ENCODE data around the gene CACNA1S. TPM values are rescaled to one million over a fixed set of nuclear protein-coding genes. Genes with fewer than 3 reads are reported as not detected.

CACNA1S gene
- total RNA-seq, 2 donors from 2014 or later = not detected

- H3K9me3 ChIP-seq (ENCODE audit: control insufficient read depth, low read length, poor library complexity, severe bottlenecking) = no peaks in the 10 kb centered on the region
- H3K27me3 Mint-ChIP-seq = peaks cover 18% of the 10 kb centered on the region
- DNase-seq = no peak
- peaks cover 6% of the 10 kb centered on the region for H3K36me3 Mint-ChIP-seq (ENCODE audit: low read depth)
- peaks cover 9% of the 10 kb centered on the region for H3K4me1 Mint-ChIP-seq
- ATAC-seq = no peak
- H3K4me3 Mint-ChIP-seq = no peak overlapping the region
- no peak overlapping the region for H3K27ac Mint-ChIP-seq
Observed at GRCh38 chr1:201072149-201072548, 40.1 kb downstream of the CACNA1S start.

GRCh38 chr1:201069636-201070035, 42.6 kb downstream of the CACNA1S start:
- ATAC-seq = no peak
- no peak for DNase-seq
- Mint-ChIP-seq H3K4me1 (peaks cover 9% of the 10 kb centered on the region), H3K36me3 (ENCODE audit: low read depth) (peaks cover 6% of the 10 kb centered on the region), H3K27ac (peak overlapping the region; percentile 16), H3K27me3 (peaks cover 29% of the 10 kb centered on the region), H3K4me3 (no peak overlapping the region)
- H3K9me3 ChIP-seq (ENCODE audit: control insufficient read depth, low read length, poor library complexity, severe bottlenecking) = no peaks in the 10 kb centered on the region

GRCh38 chr1:201068976-201069375, 43.2 kb downstream of the CACNA1S start:
- H3K4me1 Mint-ChIP-seq = peaks cover 9% of the 10 kb centered on the region
- DNase-seq = no peak
- no peak overlapping the region for H3K27ac Mint-ChIP-seq
- H3K36me3 Mint-ChIP-seq (ENCODE audit: low read depth) = peaks cover 8% of the 10 kb centered on the region
- no peaks in the 10 kb centered on the region for H3K9me3 ChIP-seq (ENCODE audit: control insufficient read depth, low read length, poor library complexity, severe bottlenecking)
- ATAC-seq = no peak
- peaks cover 36% of the 10 kb centered on the region for H3K27me3 Mint-ChIP-seq
- H3K4me3 Mint-ChIP-seq = no peak overlapping the region

- H3K36me3 Mint-ChIP-seq (ENCODE audit: low read depth) = peaks cover 8% of the 10 kb centered on the region
- H3K4me1 Mint-ChIP-seq = peaks cover 7% of the 10 kb centered on the region
- no peak overlapping the region for H3K4me3 Mint-ChIP-seq
- H3K9me3 ChIP-seq (ENCODE audit: control insufficient read depth, low read length, poor library complexity, severe bottlenecking) = no peaks in the 10 kb centered on the region
- ATAC-seq (no peak), DNase-seq (no peak)
- H3K27ac Mint-ChIP-seq = no peak overlapping the region
- peaks cover 39% of the 10 kb centered on the region for H3K27me3 Mint-ChIP-seq
Observed at GRCh38 chr1:201066986-201067385, 45.2 kb downstream of the CACNA1S start.

- ATAC-seq = no peak
- Mint-ChIP-seq H3K4me3 (no peak overlapping the region), H3K4me1 (no peaks in the 10 kb centered on the region), H3K27ac (no peak overlapping the region), H3K36me3 (ENCODE audit: low read depth) (peaks cover 8% of the 10 kb centered on the region), H3K27me3 (peaks cover 32% of the 10 kb centered on the region)
- no peak for DNase-seq
- no peaks in the 10 kb centered on the region for H3K9me3 ChIP-seq (ENCODE audit: control insufficient read depth, low read length, poor library complexity, severe bottlenecking)
Observed at GRCh38 chr1:201065686-201066085, 46.5 kb downstream of the CACNA1S start.

GRCh38 chr1:201064806-201065205, 47.4 kb downstream of the CACNA1S start:
- no peaks in the 10 kb centered on the region for H3K9me3 ChIP-seq (ENCODE audit: control insufficient read depth, low read length, poor library complexity, severe bottlenecking)
- H3K4me3 Mint-ChIP-seq = no peak overlapping the region
- DNase-seq (no peak), ATAC-seq (no peak)
- peaks cover 26% of the 10 kb centered on the region for H3K27me3 Mint-ChIP-seq
- no peaks in the 10 kb centered on the region for H3K4me1 Mint-ChIP-seq
- no peak overlapping the region for H3K27ac Mint-ChIP-seq
- H3K36me3 Mint-ChIP-seq (ENCODE audit: low read depth) = peaks cover 8% of the 10 kb centered on the region

GRCh38 chr1:201063145-201063544, 49.1 kb downstream of the CACNA1S start:
- peaks cover 1% of the 10 kb centered on the region for H3K4me1 Mint-ChIP-seq
- H3K27ac Mint-ChIP-seq = no peak overlapping the region
- no peak for DNase-seq
- no peak for ATAC-seq
- H3K36me3 Mint-ChIP-seq (ENCODE audit: low read depth) = peaks cover 6% of the 10 kb centered on the region
- peaks cover 23% of the 10 kb centered on the region for H3K27me3 Mint-ChIP-seq
- no peak overlapping the region for H3K4me3 Mint-ChIP-seq
- H3K9me3 ChIP-seq (ENCODE audit: control insufficient read depth, low read length, poor library complexity, severe bottlenecking) = no peaks in the 10 kb centered on the region

GRCh38 chr1:201062511-201063091, 49.6 kb downstream of the CACNA1S start:
- no peak for ATAC-seq
- no peak overlapping the region for H3K27ac Mint-ChIP-seq
- H3K9me3 ChIP-seq (ENCODE audit: control insufficient read depth, low read length, poor library complexity, severe bottlenecking) = no peaks in the 10 kb centered on the region
- peaks cover 23% of the 10 kb centered on the region for H3K27me3 Mint-ChIP-seq
- no peak for DNase-seq
- peaks cover 5% of the 10 kb centered on the region for H3K36me3 Mint-ChIP-seq (ENCODE audit: low read depth)
- H3K4me3 Mint-ChIP-seq = no peak overlapping the region
- H3K4me1 Mint-ChIP-seq = peaks cover 7% of the 10 kb centered on the region

GRCh38 chr1:201061886-201062285, 50.3 kb downstream of the CACNA1S start:
- H3K4me1 Mint-ChIP-seq = peaks cover 14% of the 10 kb centered on the region
- H3K4me3 Mint-ChIP-seq = no peak overlapping the region
- peaks cover 23% of the 10 kb centered on the region for H3K27me3 Mint-ChIP-seq
- H3K9me3 ChIP-seq (ENCODE audit: control insufficient read depth, low read length, poor library complexity, severe bottlenecking) = no peaks in the 10 kb centered on the region
- no peak overlapping the region for H3K27ac Mint-ChIP-seq
- ATAC-seq (no peak), DNase-seq (no peak)
- H3K36me3 Mint-ChIP-seq (ENCODE audit: low read depth) = peaks cover 2% of the 10 kb centered on the region

GRCh38 chr1:201061049-201061448, 51.2 kb downstream of the CACNA1S start:
- DNase-seq = no peak
- H3K4me3 Mint-ChIP-seq = no peak overlapping the region
- H3K4me1 Mint-ChIP-seq = peaks cover 14% of the 10 kb centered on the region
- H3K36me3 Mint-ChIP-seq (ENCODE audit: low read depth) = peaks cover 2% of the 10 kb centered on the region
- H3K27ac Mint-ChIP-seq = no peak overlapping the region
- ATAC-seq = no peak
- H3K9me3 ChIP-seq (ENCODE audit: control insufficient read depth, low read length, poor library complexity, severe bottlenecking) = no peaks in the 10 kb centered on the region
- peaks cover 16% of the 10 kb centered on the region for H3K27me3 Mint-ChIP-seq

GRCh38 chr1:201060586-201060985, 51.6 kb downstream of the CACNA1S start:
- Mint-ChIP-seq H3K4me1 (peaks cover 14% of the 10 kb centered on the region), H3K36me3 (ENCODE audit: low read depth) (peaks cover 2% of the 10 kb centered on the region), H3K27me3 (peaks cover 16% of the 10 kb centered on the region), H3K27ac (no peak overlapping the region), H3K4me3 (no peak overlapping the region)
- H3K9me3 ChIP-seq (ENCODE audit: control insufficient read depth, low read length, poor library complexity, severe bottlenecking) = no peaks in the 10 kb centered on the region
- no peak for DNase-seq
- ATAC-seq = no peak

GRCh38 chr1:201059871-201060555, 52.2 kb downstream of the CACNA1S start:
- Mint-ChIP-seq H3K27ac (no peak overlapping the region), H3K4me3 (no peak overlapping the region), H3K36me3 (ENCODE audit: low read depth) (peaks cover 2% of the 10 kb centered on the region), H3K27me3 (peaks cover 16% of the 10 kb centered on the region), H3K4me1 (peaks cover 14% of the 10 kb centered on the region)
- ATAC-seq = no peak
- no peak for DNase-seq
- H3K9me3 ChIP-seq (ENCODE audit: control insufficient read depth, low read length, poor library complexity, severe bottlenecking) = no peaks in the 10 kb centered on the region

GRCh38 chr1:201059401-201059800, 52.8 kb downstream of the CACNA1S start:
- Mint-ChIP-seq H3K27ac (no peak overlapping the region), H3K36me3 (ENCODE audit: low read depth) (peaks cover 2% of the 10 kb centered on the region), H3K4me1 (peaks cover 14% of the 10 kb centered on the region), H3K27me3 (peaks cover 10% of the 10 kb centered on the region), H3K4me3 (no peak overlapping the region)
- H3K9me3 ChIP-seq (ENCODE audit: control insufficient read depth, low read length, poor library complexity, severe bottlenecking) = no peaks in the 10 kb centered on the region
- ATAC-seq (no peak), DNase-seq (no peak)

- Mint-ChIP-seq H3K4me3 (no peak overlapping the region), H3K4me1 (peaks cover 14% of the 10 kb centered on the region), H3K27me3 (no peaks in the 10 kb centered on the region), H3K36me3 (ENCODE audit: low read depth) (no peaks in the 10 kb centered on the region), H3K27ac (no peak overlapping the region)
- DNase-seq (no peak), ATAC-seq (no peak)
- H3K9me3 ChIP-seq (ENCODE audit: control insufficient read depth, low read length, poor library complexity, severe bottlenecking) = no peaks in the 10 kb centered on the region
Observed at GRCh38 chr1:201054091-201054543, 58.1 kb downstream of the CACNA1S start.
